NCI-H748 treated with DMSO at 0.1 percent for 48 hours (cell line): ENCODE measurements around the gene SRSF3.
"Not testable (repeated sequence)": the region's sequence is repeated elsewhere in the genome, so short reads cannot be mapped to it uniquely, and the experiment has no call there.

Source experiments
- DNase-seq: peaks from one replicate; lab custom pipeline; 2025; lab: John Stamatoyannopoulos, UW

The SRSF3 gene

GRCh38 chr6:36649701-36650484 lies 55.7 kb downstream of the SRSF3 start:
- no peak for DNase-seq

DNA sequence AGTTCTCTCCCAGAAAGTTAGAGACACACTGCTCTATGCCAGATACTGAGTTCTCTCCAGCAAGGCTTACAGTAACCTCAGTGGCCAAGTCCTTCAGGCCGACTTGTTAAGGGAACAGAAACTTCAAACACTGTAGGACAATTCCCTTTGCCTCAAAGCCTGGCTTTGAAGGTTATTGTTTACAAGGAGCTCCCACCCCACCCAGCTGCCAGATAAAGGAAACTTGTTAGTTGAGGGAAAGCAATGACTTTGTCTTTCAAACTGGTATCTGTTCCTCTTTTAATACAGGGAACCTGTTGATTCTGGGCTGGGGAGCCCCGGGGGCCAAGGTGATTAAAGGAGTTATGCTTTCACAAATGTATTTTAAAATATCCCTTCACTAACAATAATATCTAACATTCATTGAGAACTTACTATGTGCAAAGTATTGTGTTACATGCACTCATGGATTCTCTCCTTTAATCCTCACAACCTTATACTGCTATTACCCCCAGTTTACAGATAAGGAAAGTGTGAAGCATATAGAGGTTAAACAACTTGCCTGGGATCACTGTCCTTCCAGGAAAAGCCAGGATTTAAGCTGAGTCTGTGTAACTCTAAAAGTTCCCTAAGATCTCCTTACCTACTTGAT lies 56.8 kb downstream of the SRSF3 start:
- no peak for DNase-seq

- DNase-seq: no peak
Observed at GRCh38 chr6:36651659-36652379, 57.7 kb downstream of the SRSF3 start.

DNA sequence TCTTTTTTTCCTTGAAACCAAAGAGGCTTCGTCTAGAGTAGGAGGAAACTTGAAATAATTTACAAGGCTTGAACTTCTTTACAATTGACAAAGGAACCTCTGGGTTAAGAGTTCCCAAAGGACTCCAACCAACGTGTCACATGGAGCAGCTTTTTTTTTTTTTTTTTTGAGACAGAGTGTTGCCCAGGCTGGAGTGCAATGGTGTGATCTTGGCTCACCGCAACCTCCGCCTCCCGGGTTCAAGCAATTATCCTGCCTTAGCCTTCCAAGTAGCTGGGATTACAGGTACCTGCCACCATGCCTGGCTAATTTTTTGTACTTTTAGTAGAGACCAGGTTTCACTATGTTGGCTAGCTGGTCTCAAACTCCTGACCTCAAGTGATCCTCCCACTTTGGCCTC lies 60.3 kb downstream of the SRSF3 start:
- DNase-seq: not testable (repeated sequence)
